ENCODE results near the gene CHKB. TPM values are rescaled to one million over a fixed set of nuclear protein-coding genes. Genes with fewer than 3 reads are reported as not detected.

The CHKB gene
- total and polyA plus RNA-seq, 2 of the 4 experiments (the other 2 are of a cell fraction), result 8.1 to 36.9 TPM

- TF ChIP-seq ELK1 (IDR thresholded peaks at IDR 0.05; ENCODE audit: borderline replicate concordance, low read depth, low read length), result no peak
These were observed 8.9 kb downstream of the CHKB start (continued) for GRCh38 chr22:50573491-50574382.

- no peak overlapping the region for H2AK5ac ChIP-seq (ENCODE audit: low read depth, low read length)
- in situ Hi-C loops (cut with MboI; ENCODE audit: low sequenced_read_pairs), result no loop called here
- dilution Hi-C loops (cut with HindIII; ENCODE audit: low sequenced_read_pairs, unreplicated experiment), result no loop called here
- no peak overlapping the region for H3K56ac ChIP-seq (ENCODE audit: extremely low read depth, insufficient read depth, low read length)
- no peak overlapping the region for H3K27ac ChIP-seq (ENCODE audit: insufficient read depth, low read length)
- H3K4me1 ChIP-seq (ENCODE audit: control insufficient read depth, insufficient read depth, low read length), result no peaks in the 10 kb centered on the region; the same call in 1 of the 2 replicates
- no peak overlapping the region for H4K91ac ChIP-seq (ENCODE audit: insufficient read depth, low read depth, low read length)
- no peak for DNase-seq
- no peaks in the 10 kb centered on the region for H3K9me1 ChIP-seq (ENCODE audit: insufficient read depth, low read length)
- H4K20me1 ChIP-seq (ENCODE audit: insufficient read depth, low read length), result no peaks in the 10 kb centered on the region
- TF ChIP-seq SMC3 (IDR thresholded peaks at IDR 0.05; ENCODE audit: low read depth, low read length) (no peak), NFE2L2 (IDR thresholded peaks at IDR 0.05; ENCODE audit: low read depth, low read length) (no peak), CHD1 (IDR thresholded peaks at IDR 0.05; ENCODE audit: low read depth, low read length) (no peak), BHLHE40 (IDR thresholded peaks at IDR 0.05; ENCODE audit: low read depth, low read length) (no peak), CTCF (conservative IDR thresholded peaks at IDR 0.05; ENCODE audit: low read depth, low read length) (no peak), POLR2A (IDR thresholded peaks at IDR 0.05; ENCODE audit: low read depth, low read length) (no peak), RFX5 (IDR thresholded peaks at IDR 0.05; ENCODE audit: low read depth, low read length) (no peak), USF2 (IDR thresholded peaks at IDR 0.05; ENCODE audit: low read depth, low read length) (no peak), ELK1 (IDR thresholded peaks at IDR 0.05; ENCODE audit: borderline replicate concordance, low read depth, low read length) (no peak), RAD21 (IDR thresholded peaks at IDR 0.05; ENCODE audit: low read length) (no peak)
- H3K9ac ChIP-seq (ENCODE audit: low read depth, low read length), result no peak overlapping the region
- no peak overlapping the region for H3K18ac ChIP-seq (ENCODE audit: low read depth, low read length)
- no peaks in the 10 kb centered on the region; the same call in 1 of the 2 replicates for H3K36me3 ChIP-seq (ENCODE audit: control insufficient read depth, insufficient read depth, low read length)
- ChIA-PET POLR2A (ENCODE audit: unreplicated experiment) (no interaction called here), CTCF (interaction anchor here (1.7 kb wide), 1 partner anchor 10 kb away, joined by 7 read pairs; the partner anchor contains the start of gene SYCE3)
- no peak overlapping the region for H2AK9ac ChIP-seq (replicated peaks; ENCODE audit: low read depth, low read length, poor library complexity)
- H3K23ac ChIP-seq (ENCODE audit: low read depth, low read length), result no peak overlapping the region
- no peak overlapping the region for H2BK120ac ChIP-seq (ENCODE audit: low read depth, low read length)
- H3K4me2 ChIP-seq (ENCODE audit: low read depth, low read length), result no peak overlapping the region
- ATAC-seq (ENCODE audit: low read depth), result no peak
- H4K8ac ChIP-seq (ENCODE audit: low read depth in 2 of 2, low read length in 2 of 2), result no peak overlapping the region
- BruUV-seq (replicated peaks), result no TSS peak
- H3K27me3 ChIP-seq (ENCODE audit: control insufficient read depth, insufficient read depth, low read length), result no peaks in the 10 kb centered on the region
- intact Hi-C loops (cut with micrococcal nuclease), result no loop called here
- no peak overlapping the region for H3K4me3 ChIP-seq (ENCODE audit: insufficient read depth, low read depth, low read length)
- no peak overlapping the region for H2BK5ac ChIP-seq (ENCODE audit: low read depth, low read length, poor library complexity, severe bottlenecking)
- 80% methylated on average over 1 of the region's 11 CpGs; no CpG with 5 or more reads in 1 of the 2 experiments for WGBS, 2 experiments (ENCODE audit: extremely low coverage in 2 of 2, insufficient read length in 1 of 2)
- no peaks in the 10 kb centered on the region for H3K9me3 ChIP-seq (ENCODE audit: control insufficient read depth, insufficient read depth, low read length)
- no peak overlapping the region for H3K14ac ChIP-seq (replicated peaks; ENCODE audit: low read depth, low read length)
- H2AFZ ChIP-seq (replicated peaks; ENCODE audit: low read length, poor library complexity), result no peak overlapping the region
- H2BK15ac ChIP-seq (ENCODE audit: low read depth, low read length), result no peak overlapping the region
- H4K5ac ChIP-seq (ENCODE audit: low read depth, low read length), result no peak overlapping the region
- no peaks in the 10 kb centered on the region for H3K79me1 ChIP-seq (ENCODE audit: low read depth in 1 of 2, low read length in 2 of 2)
- no peak overlapping the region for H2BK20ac ChIP-seq (ENCODE audit: low read depth, low read length)
- H3K4ac ChIP-seq (ENCODE audit: low read depth, low read length), result no peak overlapping the region
These were observed 9.7 kb downstream of the CHKB start for GRCh38 chr22:50572965-50573364.
